ENCODE data around the gene FAM185A.
"Not testable (repeated sequence)": the region's sequence is repeated elsewhere in the genome, so short reads cannot be mapped to it uniquely, and the experiment has no call there.

The FAM185A gene

DNA sequence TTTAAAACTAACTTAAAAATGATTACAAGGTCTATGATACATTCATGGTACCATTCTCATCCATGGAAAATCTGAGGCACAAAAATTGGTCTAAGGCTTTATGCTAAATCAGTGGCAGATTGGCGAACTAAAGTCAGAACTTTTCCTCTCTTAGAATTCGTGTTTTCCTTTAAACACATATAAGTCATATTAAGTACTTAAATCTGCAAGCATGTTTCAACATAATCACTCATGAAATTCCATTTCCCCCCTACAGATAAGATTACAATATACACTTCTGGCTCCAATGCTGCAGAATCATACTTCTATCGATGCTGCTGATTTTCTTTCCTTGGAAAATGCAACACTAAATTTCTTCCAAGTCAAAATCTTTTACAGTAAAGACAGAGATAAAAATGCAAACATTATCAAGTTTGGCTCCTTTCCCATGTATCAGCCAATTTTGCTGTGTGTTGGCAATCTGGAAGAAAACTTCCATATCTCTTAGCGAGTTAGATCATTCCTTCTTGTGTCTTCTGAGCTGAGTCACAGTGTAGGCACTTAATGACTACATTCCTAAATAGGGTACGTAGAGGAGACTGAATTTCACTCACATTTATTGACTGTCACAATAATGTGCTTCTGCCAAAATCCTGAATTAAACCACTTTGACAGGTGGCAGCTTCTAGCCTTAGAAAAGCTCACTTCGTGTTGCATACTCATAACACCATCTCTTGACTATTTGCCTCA lies 87.6 kb downstream of the FAM185A start:
- H3K9me3 Mint-ChIP-seq, result no peaks in the 10 kb centered on the region
- no peaks in the 10 kb centered on the region for H3K27me3 Mint-ChIP-seq (ENCODE audit: low read depth, poor library complexity)
- TF ChIP-seq, protein P1, sequence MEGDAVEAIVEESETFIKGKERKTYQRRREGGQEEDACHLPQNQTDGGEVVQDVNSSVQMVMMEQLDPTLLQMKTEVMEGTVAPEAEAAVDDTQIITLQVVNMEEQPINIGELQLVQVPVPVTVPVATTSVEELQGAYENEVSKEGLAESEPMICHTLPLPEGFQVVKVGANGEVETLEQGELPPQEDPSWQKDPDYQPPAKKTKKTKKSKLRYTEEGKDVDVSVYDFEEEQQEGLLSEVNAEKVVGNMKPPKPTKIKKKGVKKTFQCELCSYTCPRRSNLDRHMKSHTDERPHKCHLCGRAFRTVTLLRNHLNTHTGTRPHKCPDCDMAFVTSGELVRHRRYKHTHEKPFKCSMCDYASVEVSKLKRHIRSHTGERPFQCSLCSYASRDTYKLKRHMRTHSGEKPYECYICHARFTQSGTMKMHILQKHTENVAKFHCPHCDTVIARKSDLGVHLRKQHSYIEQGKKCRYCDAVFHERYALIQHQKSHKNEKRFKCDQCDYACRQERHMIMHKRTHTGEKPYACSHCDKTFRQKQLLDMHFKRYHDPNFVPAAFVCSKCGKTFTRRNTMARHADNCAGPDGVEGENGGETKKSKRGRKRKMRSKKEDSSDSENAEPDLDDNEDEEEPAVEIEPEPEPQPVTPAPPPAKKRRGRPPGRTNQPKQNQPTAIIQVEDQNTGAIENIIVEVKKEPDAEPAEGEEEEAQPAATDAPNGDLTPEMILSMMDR (IDR thresholded peaks at IDR 0.05), result no peak
- no peaks in the 10 kb centered on the region for H3K4me1 Mint-ChIP-seq
- H3K27ac Mint-ChIP-seq, result no peak overlapping the region
- no peak overlapping the region for H3K4me3 Mint-ChIP-seq
- peaks cover 25% of the 10 kb centered on the region for H3K36me3 Mint-ChIP-seq (ENCODE audit: low read depth)
- no peak for DNase-seq

DNA sequence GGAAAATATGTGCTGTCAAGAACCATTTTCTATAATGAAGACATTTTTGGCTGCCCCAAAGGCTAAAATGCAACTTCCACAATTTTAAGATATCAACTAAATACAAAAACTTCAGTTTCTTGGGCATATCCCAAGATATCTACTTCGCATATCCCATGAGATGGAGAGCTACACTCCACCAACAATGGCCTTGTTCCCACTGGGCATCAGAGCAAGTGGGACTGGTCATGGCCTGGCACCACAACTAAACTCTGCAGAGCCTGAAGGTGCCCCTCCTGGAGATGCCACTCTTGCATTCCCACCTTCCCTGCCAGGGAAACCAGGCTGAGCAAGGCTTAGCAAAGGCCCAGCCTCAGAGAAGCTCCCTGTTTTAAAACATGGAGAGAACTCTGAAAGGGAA lies 88.2 kb downstream of the FAM185A start:
- Mint-ChIP-seq H3K9me3 (no peaks in the 10 kb centered on the region), H3K4me1 (no peaks in the 10 kb centered on the region), H3K4me3 (no peak overlapping the region), H3K27me3 (ENCODE audit: low read depth, poor library complexity) (no peaks in the 10 kb centered on the region), H3K27ac (no peak overlapping the region), H3K36me3 (ENCODE audit: low read depth) (peaks cover 20% of the 10 kb centered on the region)
- no peak for DNase-seq
- TF ChIP-seq, protein P1 (IDR thresholded peaks at IDR 0.05), result no peak

DNA sequence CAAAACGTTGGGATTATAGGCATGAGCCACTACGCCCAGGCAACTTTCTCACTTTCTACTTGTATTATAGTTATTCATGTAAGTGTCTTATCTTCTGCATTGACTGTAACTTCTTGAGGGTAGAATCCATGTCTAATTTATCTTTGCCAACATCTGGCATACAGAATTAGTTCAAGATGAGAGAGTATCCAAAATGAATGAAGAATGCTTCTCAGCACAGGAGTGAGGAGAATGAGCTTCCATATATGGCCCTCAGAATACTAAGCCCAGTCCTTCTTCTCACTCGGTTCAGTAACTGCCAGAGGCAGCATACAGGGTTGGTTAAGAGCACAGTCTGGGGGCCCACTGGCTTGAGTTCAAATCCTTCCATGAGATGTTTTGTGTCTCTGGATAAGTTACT lies 89.0 kb downstream of the FAM185A start:
- Mint-ChIP-seq H3K4me3 (no peak overlapping the region), H3K4me1 (no peaks in the 10 kb centered on the region), H3K9me3 (no peaks in the 10 kb centered on the region), H3K36me3 (ENCODE audit: low read depth) (peaks cover 28% of the 10 kb centered on the region), H3K27me3 (ENCODE audit: low read depth, poor library complexity) (no peaks in the 10 kb centered on the region), H3K27ac (no peak overlapping the region)
- TF ChIP-seq, protein P1 (IDR thresholded peaks at IDR 0.05), result no peak
- DNase-seq, result no peak

DNA sequence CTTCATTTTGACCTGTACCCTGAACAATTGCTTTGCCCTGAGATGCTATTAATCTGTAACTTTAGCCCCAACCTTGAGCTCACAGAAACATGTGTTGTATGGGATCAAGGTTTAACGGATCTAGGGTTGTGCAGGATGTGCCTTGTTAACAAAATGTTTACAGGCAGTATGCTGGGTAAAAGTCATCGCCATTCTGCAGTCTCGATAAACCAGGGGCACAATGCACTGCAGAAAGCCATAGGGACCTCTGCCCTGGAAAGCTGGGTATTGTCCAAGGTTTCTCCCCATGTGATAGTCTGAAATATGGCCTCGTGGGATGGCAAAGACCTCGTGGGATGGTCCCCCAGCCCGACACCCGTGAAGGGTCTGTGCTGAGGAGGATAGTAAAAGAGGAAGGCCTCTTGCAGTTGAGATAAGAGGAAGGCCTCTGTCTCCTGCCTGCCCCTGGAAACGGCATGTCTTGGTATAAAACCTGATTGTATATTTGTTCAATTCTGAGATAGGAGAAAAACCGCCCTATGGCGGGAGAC lies 89.8 kb downstream of the FAM185A start:
- not testable (repeated sequence) for DNase-seq; H3K9me3 Mint-ChIP-seq; H3K4me3 Mint-ChIP-seq; H3K4me1 Mint-ChIP-seq; H3K27ac Mint-ChIP-seq; H3K27me3 Mint-ChIP-seq (ENCODE audit: low read depth, poor library complexity)
- H3K36me3 Mint-ChIP-seq (ENCODE audit: low read depth), result peaks cover 30% of the 10 kb centered on the region

DNA sequence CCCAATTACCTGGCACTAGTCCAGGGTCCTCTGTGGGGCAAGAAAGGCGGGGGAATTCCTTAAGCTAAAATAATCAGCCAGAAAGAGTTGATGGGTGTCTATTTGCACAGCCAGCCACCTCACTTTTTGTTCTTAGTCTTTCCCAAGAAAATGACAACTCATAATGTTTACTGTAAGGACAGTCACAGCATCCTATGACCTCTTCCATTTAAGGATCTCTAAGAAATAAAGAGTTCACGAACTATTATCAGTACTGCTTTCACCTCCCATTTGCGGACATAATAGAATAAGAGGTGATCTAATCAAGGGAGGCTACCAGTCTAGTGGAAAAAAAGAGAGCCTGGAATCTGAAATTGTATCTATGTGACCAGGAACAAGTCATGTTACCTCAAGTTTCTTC lies 91.6 kb downstream of the FAM185A start:
- H3K27me3 Mint-ChIP-seq (ENCODE audit: low read depth, poor library complexity), result peaks cover 2% of the 10 kb centered on the region
- H3K4me1 Mint-ChIP-seq, result no peaks in the 10 kb centered on the region
- TF ChIP-seq, protein P1 (IDR thresholded peaks at IDR 0.05), result no peak
- no peak for DNase-seq
- H3K4me3 Mint-ChIP-seq, result no peak overlapping the region
- no peak overlapping the region for H3K27ac Mint-ChIP-seq
- peaks cover 25% of the 10 kb centered on the region for H3K36me3 Mint-ChIP-seq (ENCODE audit: low read depth)
- H3K9me3 Mint-ChIP-seq, result no peaks in the 10 kb centered on the region

DNA sequence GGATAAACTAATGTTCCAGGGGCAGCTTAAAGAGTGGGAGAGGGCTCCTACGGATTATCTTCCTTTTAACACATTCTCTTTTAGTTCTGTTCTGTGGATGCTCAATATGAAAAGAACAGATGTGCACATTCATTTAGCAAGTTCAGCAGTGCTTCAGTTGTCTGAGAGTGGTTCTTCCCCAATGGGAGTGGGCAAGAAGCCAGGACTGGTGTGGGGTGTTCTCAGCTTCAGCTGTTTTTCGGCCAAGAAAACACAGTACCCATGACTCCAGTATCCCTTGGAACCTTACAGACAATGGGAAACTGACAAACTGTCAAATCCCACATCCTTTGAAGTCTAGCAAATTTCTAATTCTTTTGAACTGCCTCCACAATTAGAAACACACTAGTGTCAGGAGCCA lies 92.5 kb downstream of the FAM185A start:
- H3K4me1 Mint-ChIP-seq, result no peaks in the 10 kb centered on the region

More for the DNA sequence above, 92.5 kb downstream of the FAM185A start:
- Mint-ChIP-seq H3K9me3 (no peaks in the 10 kb centered on the region), H3K36me3 (ENCODE audit: low read depth) (peaks cover 21% of the 10 kb centered on the region), H3K27me3 (ENCODE audit: low read depth, poor library complexity) (peaks cover 2% of the 10 kb centered on the region), H3K4me3 (no peak overlapping the region), H3K27ac (no peak overlapping the region)
- TF ChIP-seq, protein P1 (IDR thresholded peaks at IDR 0.05), result no peak
- no peak for DNase-seq
